UCSD-AML1 (cell line): ENCODE measurements around the gene NPC1L1.
A peak's percentile ranks its signal among the peaks of the same experiment; 100 is the strongest.

Experiments
- DNase-seq: peaks from one replicate; lab custom pipeline; 2025; ENCODE audit not compliant: unreplicated experiment; lab: John Stamatoyannopoulos, UW

NPC1L1 gene

GRCh38 chr7:44538093-44538797, 2.9 kb downstream of the NPC1L1 start:
- no peak for DNase-seq

GRCh38 chr7:44537442-44537841, 3.7 kb downstream of the NPC1L1 start:
- no peak for DNase-seq

- DNase-seq = no peak
Observed at GRCh38 chr7:44536090-44536489, 5.0 kb downstream of the NPC1L1 start.

GRCh38 chr7:44535348-44536064, 5.6 kb downstream of the NPC1L1 start:
- DNase-seq = no peak

GRCh38 chr7:44534501-44534900, 6.6 kb downstream of the NPC1L1 start:
- peak; percentile 14 for DNase-seq

- DNase-seq = no peak
Observed at GRCh38 chr7:44534087-44534486, 7.0 kb downstream of the NPC1L1 start.

- no peak for DNase-seq
Observed at GRCh38 chr7:44533301-44534055, 7.7 kb downstream of the NPC1L1 start.

- DNase-seq = no peak
Observed at GRCh38 chr7:44531421-44532380, 9.4 kb downstream of the NPC1L1 start.

GRCh38 chr7:44530990-44531389, 10.1 kb downstream of the NPC1L1 start:
- no peak for DNase-seq

- no peak for DNase-seq
Observed at GRCh38 chr7:44524811-44525388, 16.2 kb downstream of the NPC1L1 start.

- DNase-seq = no peak
Observed at GRCh38 chr7:44522315-44522714, 18.8 kb downstream of the NPC1L1 start.

- no peak for DNase-seq
Observed at GRCh38 chr7:44521347-44522095, 19.6 kb downstream of the NPC1L1 start.

GRCh38 chr7:44520574-44520973, 20.6 kb downstream of the NPC1L1 start:
- DNase-seq = no peak

GRCh38 chr7:44519546-44519945, 21.6 kb downstream of the NPC1L1 start:
- no peak for DNase-seq

GRCh38 chr7:44518761-44519160, 22.4 kb downstream of the NPC1L1 start:
- no peak for DNase-seq

- DNase-seq = no peak
Observed at GRCh38 chr7:44517175-44517574, 24.0 kb downstream of the NPC1L1 start.

- DNase-seq = no peak
Observed at GRCh38 chr7:44515590-44516268, 25.4 kb downstream of the NPC1L1 start.

- DNase-seq = no peak
Observed at GRCh38 chr7:44512736-44513135, 28.4 kb downstream of the NPC1L1 start.

GRCh38 chr7:44511863-44512468, 29.2 kb downstream of the NPC1L1 start:
- DNase-seq = no peak
